PC-3 (cell line): Measurements from ENCODE around the gene CTTNBP2. TPM values are rescaled to one million over a fixed set of nuclear protein-coding genes. Genes with fewer than 3 reads are reported as not detected.

Experiments used
- ATAC-seq: fragments of 200-7000 bp; cut with Tn5 transposase; 2 replicates; pipeline ENCODE4 v1.9.1; 2020; ENCODE audit warnings: mild to moderate bottlenecking, moderate library complexity
- BruUV-seq: library from RNA; stranded (reverse); fragments of 400-500 nt; replicated peaks from 2 replicates; lab custom pipeline; 2021; lab: Mats Ljungman, UMichigan
- CTCF ChIA-PET: fragments of 300-600 bp; sonication (Branson Sonifier 250); formaldehyde crosslinking; loops from one replicate; lab custom pipeline; 2022; ENCODE audit warnings: antibody characterized with exemption; lab: Charles Lee
- POLR2A ChIA-PET: fragments of 300-600 bp; sonication (Branson Sonifier 250); formaldehyde crosslinking; loops from one replicate; lab custom pipeline; 2022; ENCODE audit warnings: antibody characterized with exemption; ENCODE audit not compliant: unreplicated experiment; lab: Charles Lee
- DNase-seq: peaks from one replicate; pipeline ENCODE4 v3.0.0-alpha.2; 2015
- H2AFZ ChIP-seq: fragments of 300-600 bp; sonication (generic); 2 replicates; pipeline ENCODE4 v1.6.0; 2016; ENCODE audit warnings: antibody characterized with exemption, low read length
- H3F3A ChIP-seq: fragments of 300-600 bp; sonication (generic); one replicate; pipeline ENCODE4 v1.6.0; 2017; ENCODE audit warnings: antibody characterized with exemption, low read length, control low read depth, mild to moderate bottlenecking; ENCODE audit not compliant: unreplicated experiment
- H3K27ac ChIP-seq: fragments of 300-600 bp; sonication (generic); 2 replicates; pipeline ENCODE4 v1.5.1; 2016; ENCODE audit warnings: mild to moderate bottlenecking, low read length
- H3K27me3 ChIP-seq: fragments of 300-600 bp; sonication (generic); 2 replicates; pipeline ENCODE4 v1.6.1; 2016; ENCODE audit warnings: low read length, mixed read lengths
- H3K36me3 ChIP-seq: fragments of 300-600 bp; sonication (generic); 2 replicates; pipeline ENCODE4 v1.6.1; 2016; ENCODE audit warnings: low read depth, mixed run types, low read length, mixed read lengths
- H3K4me1 ChIP-seq: fragments of 300-600 bp; sonication (generic); 2 replicates; pipeline ENCODE4 v1.5.1; 2016; ENCODE audit warnings: low read length; ENCODE audit not compliant: insufficient read depth
- H3K4me2 ChIP-seq: fragments of 300-600 bp; sonication (generic); 2 replicates; pipeline ENCODE4 v1.6.0; 2016; ENCODE audit warnings: low read length
- H3K4me3 ChIP-seq: fragments of 300-600 bp; sonication (generic); 2 replicates; pipeline ENCODE4 v1.5.1; 2016; ENCODE audit warnings: mild to moderate bottlenecking, low read length, mixed read lengths
- H3K79me2 ChIP-seq: fragments of 300-600 bp; sonication (generic); 2 replicates; pipeline ENCODE4 v1.6.1; 2017; ENCODE audit warnings: low read length, mixed read lengths
- H3K9ac ChIP-seq: fragments of 300-600 bp; sonication (generic); 2 replicates; pipeline ENCODE4 v1.6.0; 2016; ENCODE audit warnings: mild to moderate bottlenecking, low read length
- H3K9me2 ChIP-seq: fragments of 300-600 bp; sonication (generic); replicated peaks from 2 replicates; pipeline ENCODE4 v1.6.1; 2016; ENCODE audit warnings: mixed run types, low read length, mixed read lengths
- H3K9me3 ChIP-seq: fragments of 300-600 bp; sonication (generic); 2 replicates; pipeline ENCODE4 v1.6.1; 2016; ENCODE audit warnings: low read length, mixed read lengths
- H4K20me1 ChIP-seq: fragments of 300-600 bp; sonication (generic); 2 replicates; pipeline ENCODE4 v1.6.1; 2016; ENCODE audit warnings: low read length, mixed read lengths
- CTCF ChIP-seq: fragments of 300-600 bp; sonication (generic); conservative IDR thresholded peaks from 2 replicates; pipeline ENCODE4 v1.5.1; 2017; ENCODE audit warnings: antibody characterized with exemption, low read depth, mild to moderate bottlenecking, low read length
- EZH2 ChIP-seq: fragments of 300-600 bp; sonication (generic); IDR thresholded peaks from one replicate; pipeline ENCODE4 v1.6.1; 2017; ENCODE audit warnings: antibody characterized with exemption, mild to moderate bottlenecking, low read length; ENCODE audit not compliant: unreplicated experiment
- EZH2phosphoT487 ChIP-seq: fragments of 300-600 bp; sonication (generic); IDR thresholded peaks from 2 replicates; pipeline ENCODE4 v1.6.1; 2018; ENCODE audit warnings: mild to moderate bottlenecking, antibody characterized with exemption, low read length, borderline replicate concordance
- intact Hi-C: fragments of 100-400 bp; cut with micrococcal nuclease; formaldehyde crosslinking; loops from 2 replicates; pipeline ENCODE4 v1.9.0; 2023
- total RNA-seq: library from RNA; depleted of rRNA; stranded (reverse); fragments of >200 nt; gene quantifications from 2 replicates; pipeline ENCODE4 v1.2.3, GENCODE V29; 2014

CTTNBP2 gene
- total RNA-seq, 1 experiment from 2014 or later = 1.1 TPM

- Histone ChIP-seq H3K27me3 (no peaks in the 10 kb centered on the region), H3K79me2 (no peaks in the 10 kb centered on the region), H3K9me3 (no peaks in the 10 kb centered on the region), H4K20me1 (no peaks in the 10 kb centered on the region), H3K4me3 (no peak overlapping the region), H3K27ac (no peak overlapping the region), H3K4me1 (no peaks in the 10 kb centered on the region), H2AFZ (no peak overlapping the region), H3K4me2 (no peak overlapping the region), H3K9ac (no peak overlapping the region), H3F3A (no peaks in the 10 kb centered on the region), H3K9me2 (no peaks in the 10 kb centered on the region), H3K36me3 (no peaks in the 10 kb centered on the region)
- ChIA-PET CTCF (no interaction called here), POLR2A (no interaction called here)
- TF ChIP-seq EZH2phosphoT487 (no peak), EZH2 (no peak), CTCF (no peak)
- intact Hi-C loops = no loop called here
- DNase-seq = no peak
- no TSS peak for BruUV-seq
- no peak for ATAC-seq
These were observed 64.1 kb downstream of the CTTNBP2 start for GRCh38 chr7:117808910-117809705.

- ATAC-seq (no peak), DNase-seq (no peak)
- no peak for TF ChIP-seq EZH2phosphoT487
- TF ChIP-seq EZH2 = no peak
- no peak for TF ChIP-seq CTCF
- no peak overlapping the region for H3K4me2 ChIP-seq
- H3K9ac ChIP-seq = no peak overlapping the region
- no peaks in the 10 kb centered on the region for H3K27me3 ChIP-seq
- H3K36me3 ChIP-seq = no peaks in the 10 kb centered on the region
- POLR2A ChIA-PET = no interaction called here
- H3K27ac ChIP-seq = no peak overlapping the region
- intact Hi-C loops = no loop called here
- H3K79me2 ChIP-seq = no peaks in the 10 kb centered on the region
- BruUV-seq = no TSS peak
- no peaks in the 10 kb centered on the region for H4K20me1 ChIP-seq
- no peak overlapping the region for H2AFZ ChIP-seq
- H3K9me3 ChIP-seq = no peaks in the 10 kb centered on the region
- H3K4me3 ChIP-seq = no peak overlapping the region
- H3K4me1 ChIP-seq = no peaks in the 10 kb centered on the region
- H3K9me2 ChIP-seq = no peaks in the 10 kb centered on the region
- CTCF ChIA-PET = no interaction called here
- H3F3A ChIP-seq = no peaks in the 10 kb centered on the region
These were observed 64.9 kb downstream of the CTTNBP2 start for GRCh38 chr7:117808341-117808757.

GRCh38 chr7:117807676-117808075, 65.6 kb downstream of the CTTNBP2 start:
- Histone ChIP-seq H4K20me1 (no peaks in the 10 kb centered on the region), H3K9me3 (no peaks in the 10 kb centered on the region), H3K4me1 (no peaks in the 10 kb centered on the region), H3K27me3 (no peaks in the 10 kb centered on the region), H3K9ac (no peak overlapping the region), H3K4me2 (no peak overlapping the region), H3K4me3 (no peak overlapping the region), H3K9me2 (no peaks in the 10 kb centered on the region), H3F3A (no peaks in the 10 kb centered on the region), H3K79me2 (no peaks in the 10 kb centered on the region), H3K36me3 (no peaks in the 10 kb centered on the region), H3K27ac (no peak overlapping the region), H2AFZ (no peak overlapping the region)
- ATAC-seq (no peak), DNase-seq (no peak)
- ChIA-PET CTCF (no interaction called here), POLR2A (no interaction called here)
- TF ChIP-seq EZH2phosphoT487 (no peak), EZH2 (no peak)
- no TSS peak for BruUV-seq
- intact Hi-C loops = no loop called here
